GM13976 (cell line): ENCODE measurements around the gene TBC1D22A.

Experiments used
- DNase-seq: peaks from one replicate; pipeline ENCODE4 v3.0.0; 2012; ENCODE audit warnings: low spot score
- CTCF ChIP-seq: IDR thresholded peaks from 2 replicates; pipeline ENCODE4 v1.5.1; 2012; ENCODE audit warnings: borderline replicate concordance, mild to moderate bottlenecking; ENCODE audit not compliant: insufficient read depth; ENCODE audit errors: extremely low read depth, missing control alignments, control extremely low read depth
- in situ Hi-C: fragments of 300-500 bp; cut with MboI; formaldehyde crosslinking; loops from one replicate; pipeline ENCODE4 v1.12.0; 2022; ENCODE audit warnings: low sequenced_read_pairs, mixed read lengths, inconsistent platforms; ENCODE audit not compliant: unreplicated experiment

TBC1D22A gene

GRCh38 chr22:46748908-46749675 is 13.4 kb upstream of the TBC1D22A start:
- in situ Hi-C loops, result no loop called here
- no peak for TF ChIP-seq CTCF
- DNase-seq, result no peak

GRCh38 chr22:46749682-46750529 is 12.5 kb upstream of the TBC1D22A start:
- in situ Hi-C loops, result no loop called here
- TF ChIP-seq CTCF, result no peak
- DNase-seq, result no peak

DNA sequence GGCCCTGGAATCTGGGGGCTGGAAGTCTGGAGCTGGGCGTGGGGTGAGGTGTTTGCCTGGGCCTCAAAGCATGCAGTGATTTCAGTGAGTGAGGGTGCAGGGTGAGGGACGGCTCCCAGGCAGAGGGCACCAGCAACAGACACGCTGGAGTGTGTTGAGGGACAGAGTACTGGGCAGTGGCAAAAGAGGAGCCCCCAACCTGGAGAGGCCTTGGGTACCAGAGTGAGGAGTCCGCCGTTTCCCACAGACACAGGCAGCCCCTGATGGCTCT is 12.0 kb upstream of the TBC1D22A start:
- in situ Hi-C loops, result no loop called here
- TF ChIP-seq CTCF, result no peak
- DNase-seq, result no peak

DNA sequence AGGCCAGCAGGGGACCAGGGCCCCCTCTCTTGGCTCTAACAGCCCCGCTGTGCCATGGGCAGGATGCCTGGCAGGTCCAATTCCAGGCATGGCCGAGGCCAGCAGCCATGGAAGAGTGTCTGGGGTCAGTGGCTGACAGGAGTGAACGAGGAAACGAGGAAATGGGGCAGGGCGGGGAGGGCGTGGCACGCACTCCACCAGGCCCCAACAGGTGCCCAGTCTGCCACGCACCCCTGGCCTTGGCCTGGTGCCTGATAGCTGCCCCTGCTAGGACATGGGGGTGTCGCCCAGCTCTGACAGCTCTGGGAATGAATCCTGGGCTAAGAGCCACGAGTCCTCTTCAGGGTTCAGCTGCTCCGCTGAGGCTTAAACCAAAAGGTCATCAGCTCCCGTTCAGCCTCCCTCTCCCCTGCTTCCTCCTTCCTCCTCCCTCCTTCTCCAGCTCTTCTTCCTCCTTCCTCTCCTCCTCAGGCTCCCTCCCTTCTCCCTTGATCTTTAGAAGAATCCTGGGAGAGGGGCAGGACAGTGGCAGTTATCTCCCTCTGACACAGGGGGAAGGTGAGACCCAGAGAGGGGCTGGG is 11.5 kb upstream of the TBC1D22A start:
- in situ Hi-C loops, result no loop called here
- no peak for TF ChIP-seq CTCF
- DNase-seq, result no peak

DNA sequence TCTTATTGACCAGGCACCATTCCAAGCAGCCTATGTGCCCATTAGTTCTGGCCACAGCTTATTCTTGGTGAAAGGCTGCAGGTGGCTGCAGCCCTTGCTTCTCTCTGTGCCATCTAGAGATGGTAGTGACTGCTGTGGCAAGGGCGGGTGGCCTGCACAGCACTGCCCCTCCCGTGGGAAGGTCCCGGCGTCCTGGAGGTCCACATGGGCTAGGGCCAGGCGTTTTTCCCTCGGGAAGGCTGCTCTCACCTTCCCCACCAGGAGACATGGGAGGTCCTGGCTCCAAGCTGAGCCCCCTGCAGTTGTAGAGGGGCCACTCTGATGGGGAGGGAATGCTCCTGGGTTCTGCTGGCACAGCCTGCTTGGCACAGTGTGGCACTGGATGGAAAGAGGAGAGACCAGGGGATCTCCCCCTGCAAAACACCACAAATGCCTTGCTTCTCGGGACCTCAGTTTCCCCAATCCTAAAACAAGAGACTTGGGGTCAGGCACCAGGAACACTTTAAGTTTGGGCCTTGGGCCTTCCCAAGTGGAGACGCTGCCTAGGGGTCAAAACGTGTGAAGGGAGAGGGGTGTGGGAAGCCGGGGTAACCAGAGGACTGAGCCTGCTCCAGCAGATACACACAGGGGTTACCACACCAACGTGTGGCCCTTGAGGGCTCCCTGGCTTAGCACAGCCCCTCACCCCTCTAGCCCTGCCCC is 10.0 kb upstream of the TBC1D22A start:
- TF ChIP-seq CTCF, result no peak
- DNase-seq, result no peak
- in situ Hi-C loops, result no loop called here

DNA sequence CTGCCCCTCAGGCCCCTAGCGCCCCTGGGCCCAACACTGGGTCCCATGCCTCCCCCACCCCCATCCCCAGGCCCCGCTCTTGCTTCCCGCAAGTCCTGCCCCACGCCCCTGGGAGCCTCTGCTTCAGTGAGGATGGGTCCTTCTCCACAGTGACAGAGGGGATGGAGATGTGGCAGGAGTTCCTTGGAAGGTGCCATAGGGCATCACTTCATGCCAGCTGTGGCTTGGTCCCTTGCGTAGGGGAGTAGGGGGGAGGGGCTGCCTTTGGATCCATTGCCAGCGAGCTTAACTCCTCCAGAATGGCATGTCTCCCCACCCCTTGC is 9.5 kb upstream of the TBC1D22A start:
- in situ Hi-C loops, result no loop called here
- no peak for DNase-seq
- no peak for TF ChIP-seq CTCF
